Measurements from ENCODE around the gene TMED9. TPM values are rescaled to one million over a fixed set of nuclear protein-coding genes. Genes with fewer than 3 reads are reported as not detected.
"Not testable (repeated sequence)": the region's sequence is repeated elsewhere in the genome, so short reads cannot be mapped to it uniquely, and the experiment has no call there.

TMED9 gene
- total and polyA plus RNA-seq, 4 donors, result 76.4 to 325 (median 182) TPM

GRCh38 chr5:177611446-177612214 lies 19.6 kb downstream of the TMED9 start:
- 91 to 95% methylated on average over 15 of the region's 15 CpGs for WGBS, 2 donors
- ATAC-seq (ENCODE audit: insufficient read depth, low FRiP score) (no peak), DNase-seq (no peak)
- no peak for TF ChIP-seq CTCF (IDR thresholded peaks at IDR 0.05; ENCODE audit: control extremely low read depth, extremely low read depth)
- Histone ChIP-seq H3K9me3 (ENCODE audit: control insufficient read depth in 4 of 4, insufficient read depth in 3 of 4, low read length in 3 of 4) (no peaks in the 10 kb centered on the region), H3K27me3 (ENCODE audit: control insufficient read depth in 3 of 3, insufficient read depth in 3 of 3, low read length in 2 of 3) (no peaks in the 10 kb centered on the region), H3K36me3 (ENCODE audit: control insufficient read depth in 4 of 4, insufficient read depth in 4 of 4, low read length in 4 of 4) (peaks cover 0 to 17% (median 10%) of the 10 kb centered on the region in 4 donors), H3K27ac (ENCODE audit: low read depth in 1 of 2, low read length in 1 of 2) (no peak overlapping the region), H3K4me3 (no peak overlapping the region), H3K4me1 (ENCODE audit: control insufficient read depth in 5 of 5, insufficient read depth in 5 of 5, low read length in 5 of 5) (peaks cover 0 to 8% (median 0%) of the 10 kb centered on the region in 5 donors), H3K9ac (ENCODE audit: insufficient read depth in 1 of 2, low read length in 2 of 2) (no peak overlapping the region)

GRCh38 chr5:177612215-177612673 lies 20.2 kb downstream of the TMED9 start:
- H3K4me1 ChIP-seq (ENCODE audit: control insufficient read depth in 5 of 5, insufficient read depth in 5 of 5, low read length in 5 of 5), result peaks cover 0 to 5% (median 0%) of the 10 kb centered on the region in 5 donors
- H3K4me3 ChIP-seq, result no peak overlapping the region
- ATAC-seq (ENCODE audit: insufficient read depth, low FRiP score), result no peak
- TF ChIP-seq CTCF (IDR thresholded peaks at IDR 0.05; ENCODE audit: control extremely low read depth, extremely low read depth), result no peak
- WGBS, 2 donors, result 83 to 87% methylated on average over 6 of the region's 6 CpGs
- H3K36me3 ChIP-seq (ENCODE audit: control insufficient read depth in 4 of 4, insufficient read depth in 4 of 4, low read length in 4 of 4), result peaks cover 0 to 17% (median 11%) of the 10 kb centered on the region in 4 donors
- H3K27me3 ChIP-seq (ENCODE audit: control insufficient read depth in 3 of 3, insufficient read depth in 3 of 3, low read length in 2 of 3), result no peaks in the 10 kb centered on the region
- no peak overlapping the region for H3K9ac ChIP-seq (ENCODE audit: insufficient read depth in 1 of 2, low read length in 2 of 2)
- no peak overlapping the region for H3K27ac ChIP-seq (ENCODE audit: low read depth in 1 of 2, low read length in 1 of 2)
- no peaks in the 10 kb centered on the region for H3K9me3 ChIP-seq (ENCODE audit: control insufficient read depth in 4 of 4, insufficient read depth in 3 of 4, low read length in 3 of 4)
- DNase-seq, result no peak

GRCh38 chr5:177620560-177620959 lies 28.6 kb downstream of the TMED9 start:
- H3K36me3 ChIP-seq (ENCODE audit: control insufficient read depth in 4 of 4, insufficient read depth in 4 of 4, low read length in 4 of 4), result peaks cover 8 to 30% (median 20%) of the 10 kb centered on the region in 4 donors
- no peak for ATAC-seq (ENCODE audit: insufficient read depth, low FRiP score)
- WGBS, 2 donors, result 61 to 88% methylated on average over 2 of the region's 2 CpGs

GRCh38 chr5:177624172-177624571 lies 32.2 kb downstream of the TMED9 start:
- H3K27ac ChIP-seq (ENCODE audit: low read depth in 1 of 2, low read length in 1 of 2); H3K9ac ChIP-seq (ENCODE audit: insufficient read depth in 1 of 2, low read length in 2 of 2); H3K4me3 ChIP-seq; H3K9me3 ChIP-seq (ENCODE audit: control insufficient read depth in 4 of 4, insufficient read depth in 3 of 4, low read length in 3 of 4); DNase-seq; ATAC-seq (ENCODE audit: insufficient read depth, low FRiP score); H3K27me3 ChIP-seq (ENCODE audit: control insufficient read depth in 3 of 3, insufficient read depth in 3 of 3, low read length in 2 of 3); H3K4me1 ChIP-seq (ENCODE audit: control insufficient read depth in 5 of 5, insufficient read depth in 5 of 5, low read length in 5 of 5): not testable (repeated sequence)
- 97 to 98% methylated on average over 10 of the region's 10 CpGs for WGBS, 2 donors
- peaks cover 8 to 13% (median 10%) of the 10 kb centered on the region in 4 donors for H3K36me3 ChIP-seq (ENCODE audit: control insufficient read depth in 4 of 4, insufficient read depth in 4 of 4, low read length in 4 of 4)

More at GRCh38 chr5:177620560-177620959, 28.6 kb downstream of the TMED9 start:
- Histone ChIP-seq H3K4me1 (ENCODE audit: control insufficient read depth in 5 of 5, insufficient read depth in 5 of 5, low read length in 5 of 5) (no peaks in the 10 kb centered on the region), H3K9ac (ENCODE audit: insufficient read depth in 1 of 2, low read length in 2 of 2) (no peak overlapping the region), H3K9me3 (ENCODE audit: control insufficient read depth in 4 of 4, insufficient read depth in 3 of 4, low read length in 3 of 4) (no peaks in the 10 kb centered on the region), H3K27me3 (ENCODE audit: control insufficient read depth in 3 of 3, insufficient read depth in 3 of 3, low read length in 2 of 3) (no peaks in the 10 kb centered on the region), H3K4me3 (no peak overlapping the region), H3K27ac (ENCODE audit: low read depth in 1 of 2, low read length in 1 of 2) (no peak overlapping the region)
- DNase-seq, result no peak
- TF ChIP-seq CTCF (IDR thresholded peaks at IDR 0.05; ENCODE audit: control extremely low read depth, extremely low read depth), result no peak

- not testable (repeated sequence) for DNase-seq; H3K4me3 ChIP-seq; H3K27me3 ChIP-seq (ENCODE audit: control insufficient read depth in 3 of 3, insufficient read depth in 3 of 3, low read length in 2 of 3); H3K9me3 ChIP-seq (ENCODE audit: control insufficient read depth in 4 of 4, insufficient read depth in 3 of 4, low read length in 3 of 4); H3K4me1 ChIP-seq (ENCODE audit: control insufficient read depth in 5 of 5, insufficient read depth in 5 of 5, low read length in 5 of 5); H3K9ac ChIP-seq (ENCODE audit: insufficient read depth in 1 of 2, low read length in 2 of 2); ATAC-seq (ENCODE audit: insufficient read depth, low FRiP score); H3K36me3 ChIP-seq (ENCODE audit: control insufficient read depth in 4 of 4, insufficient read depth in 4 of 4, low read length in 4 of 4); H3K27ac ChIP-seq (ENCODE audit: low read depth in 1 of 2, low read length in 1 of 2)
Measured at GRCh38 chr5:177630186-177630585, 38.2 kb downstream of the TMED9 start.

GRCh38 chr5:177634912-177635311 lies 42.9 kb downstream of the TMED9 start:
- ATAC-seq (ENCODE audit: insufficient read depth, low FRiP score), result not testable (repeated sequence)
- WGBS, 2 donors, result 93 to 96% methylated on average over 3 of the region's 3 CpGs

More at GRCh38 chr5:177634912-177635311, 42.9 kb downstream of the TMED9 start:
- not testable (repeated sequence) for DNase-seq; H3K36me3 ChIP-seq (ENCODE audit: control insufficient read depth in 4 of 4, insufficient read depth in 4 of 4, low read length in 4 of 4); H3K27me3 ChIP-seq (ENCODE audit: control insufficient read depth in 3 of 3, insufficient read depth in 3 of 3, low read length in 2 of 3); H3K4me1 ChIP-seq (ENCODE audit: control insufficient read depth in 5 of 5, insufficient read depth in 5 of 5, low read length in 5 of 5); H3K9me3 ChIP-seq (ENCODE audit: control insufficient read depth in 4 of 4, insufficient read depth in 3 of 4, low read length in 3 of 4); H3K27ac ChIP-seq (ENCODE audit: low read depth in 1 of 2, low read length in 1 of 2); H3K4me3 ChIP-seq; H3K9ac ChIP-seq (ENCODE audit: insufficient read depth in 1 of 2, low read length in 2 of 2)
